HG02973 (cell line): ENCODE measurements around the gene ROPN1B.
"Not testable (repeated sequence)": the region's sequence is repeated elsewhere in the genome, so short reads cannot be mapped to it uniquely, and the experiment has no call there.

Experiments used
- ATAC-seq: cut with Tn5 transposase; IDR thresholded peaks from one replicate; pipeline ENCODE4 v1.9.1; 2021; ENCODE audit warnings: moderate library complexity; ENCODE audit not compliant: unreplicated experiment

ROPN1B gene

DNA sequence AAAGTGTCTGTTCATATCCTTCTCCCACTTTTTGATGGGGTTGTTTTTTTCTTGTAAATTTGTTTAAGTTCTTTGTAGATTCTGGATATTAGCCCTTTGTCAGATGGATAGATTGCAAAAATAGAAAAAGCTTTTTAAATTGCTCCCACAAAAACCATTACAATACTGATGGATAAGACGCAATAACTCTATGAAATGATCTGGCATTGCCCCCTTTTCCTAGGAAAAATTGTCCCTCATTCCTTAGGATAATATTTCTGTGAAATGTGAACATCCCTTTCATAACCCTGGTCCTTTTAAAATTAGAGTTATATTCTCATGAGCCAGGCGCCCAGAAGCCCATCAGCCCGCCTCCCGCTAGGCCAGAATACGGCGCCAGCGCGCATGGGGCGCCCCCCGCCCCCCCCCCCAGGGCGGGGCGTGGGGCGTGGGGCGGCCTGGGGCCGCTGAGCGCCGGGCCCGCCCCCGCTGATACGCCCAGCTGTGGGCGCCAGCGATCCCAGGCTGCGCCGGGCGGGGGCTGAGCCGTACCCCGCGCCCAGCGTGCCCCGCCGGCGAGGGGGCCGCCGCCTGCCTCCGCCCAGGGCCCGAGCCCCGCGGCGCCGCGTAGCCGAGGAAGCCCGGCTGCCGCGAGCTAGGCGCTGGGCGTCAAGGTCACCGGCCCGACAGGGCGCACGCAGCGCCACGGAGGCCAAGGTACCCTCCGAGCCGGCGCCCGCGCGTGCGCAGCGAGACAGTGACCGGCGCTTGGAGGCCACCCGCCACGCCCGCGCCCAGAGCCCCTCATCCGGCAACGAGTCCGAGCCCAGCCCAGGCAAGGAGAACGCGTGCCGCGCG lies 11.1 kb upstream of the ROPN1B start:
- ATAC-seq: no peak

DNA sequence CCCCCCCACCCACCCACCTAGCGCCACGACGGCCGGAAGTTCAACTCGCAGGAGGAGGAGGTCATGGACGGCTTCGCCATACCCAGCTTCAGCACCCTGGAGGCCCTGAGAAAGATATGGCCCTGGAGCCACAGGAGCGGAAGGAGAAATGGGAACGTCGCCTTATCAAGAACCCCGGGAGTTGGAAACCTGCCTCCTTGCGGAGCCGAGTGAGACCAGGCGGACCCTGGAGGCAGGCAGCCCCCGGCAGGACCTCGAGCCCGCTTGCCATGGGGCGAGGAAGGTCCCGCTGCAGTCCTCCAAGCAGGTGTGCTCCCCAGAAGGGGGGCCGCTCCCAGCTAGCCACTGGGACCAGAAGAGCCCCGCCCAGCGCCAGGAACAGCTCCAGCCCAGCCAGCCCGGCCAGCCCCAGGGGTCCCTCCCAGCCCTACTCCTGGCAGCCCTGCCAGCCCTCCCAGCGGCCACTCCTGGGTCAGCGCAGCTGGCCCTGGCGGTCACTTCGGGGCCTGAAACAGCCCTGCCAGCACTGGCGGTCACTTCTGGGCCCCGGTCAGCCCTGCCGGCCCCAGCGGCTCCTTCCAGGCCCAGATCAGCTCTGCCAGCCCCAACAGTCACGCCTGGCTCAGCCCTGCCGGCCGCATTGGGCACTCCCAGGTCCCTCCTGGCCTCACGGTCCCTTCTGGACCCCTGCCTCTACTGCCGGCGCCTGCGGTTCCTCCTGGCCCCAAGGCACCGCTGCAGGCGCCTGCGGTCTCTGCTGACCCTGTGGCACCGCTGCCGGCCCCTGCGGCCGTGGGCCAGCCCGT lies 10.3 kb upstream of the ROPN1B start:
- ATAC-seq: no peak

DNA sequence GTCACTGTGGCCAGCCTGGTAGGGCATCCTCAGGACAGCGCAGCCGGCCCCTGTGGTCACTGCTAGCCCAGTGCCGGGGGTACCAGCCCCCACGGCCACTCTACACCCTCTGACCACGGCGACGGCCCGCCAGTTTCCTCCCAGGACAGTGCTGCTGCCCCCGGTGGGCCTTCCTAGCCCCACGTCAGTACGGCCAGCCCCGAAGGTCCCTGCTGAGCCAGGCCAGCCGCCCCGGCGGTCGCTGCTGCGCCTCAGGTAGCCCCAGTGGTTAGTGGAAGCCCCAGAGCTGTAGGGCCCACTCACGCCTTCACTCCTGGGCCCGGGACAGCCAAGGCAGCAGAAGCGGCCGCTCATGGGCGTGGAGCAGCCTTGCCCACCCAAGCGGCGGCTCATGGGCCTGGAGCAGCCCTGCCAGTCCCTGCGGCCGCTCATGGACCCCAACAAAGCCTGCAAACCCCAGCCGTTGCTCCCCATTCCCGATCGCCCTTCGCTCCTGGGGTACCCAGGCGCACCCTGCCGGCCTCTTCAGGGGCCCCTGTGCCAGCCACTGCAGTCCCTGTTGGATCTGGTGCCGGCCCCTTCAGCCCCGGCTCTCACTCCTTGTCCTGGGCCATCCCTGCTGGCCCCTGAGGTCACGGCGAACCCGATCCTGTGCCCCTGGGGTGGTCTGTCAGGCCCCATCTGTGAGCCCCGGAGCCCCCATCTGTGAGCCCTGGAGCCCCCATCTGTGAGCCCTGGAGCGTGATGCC lies 9.5 kb upstream of the ROPN1B start:
- no peak for ATAC-seq

DNA sequence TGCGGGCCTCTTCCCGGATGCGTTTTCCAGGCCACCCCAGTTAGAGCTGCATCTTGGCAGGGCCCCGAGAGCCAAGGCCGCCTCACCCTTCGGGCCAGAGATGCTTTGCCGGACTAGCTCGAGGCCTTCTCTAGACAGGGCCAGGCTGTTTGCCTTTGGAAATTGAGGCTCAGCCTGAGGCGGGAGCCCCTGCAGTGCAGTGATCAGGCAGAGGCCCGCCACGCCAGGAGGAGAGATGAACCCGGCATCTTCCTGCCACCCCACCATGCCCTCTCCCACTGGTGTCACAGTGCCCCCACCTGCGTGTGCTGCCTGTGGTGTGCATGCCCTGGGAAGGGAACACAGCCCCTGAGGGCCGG lies 8.9 kb upstream of the ROPN1B start:
- no peak for ATAC-seq

DNA sequence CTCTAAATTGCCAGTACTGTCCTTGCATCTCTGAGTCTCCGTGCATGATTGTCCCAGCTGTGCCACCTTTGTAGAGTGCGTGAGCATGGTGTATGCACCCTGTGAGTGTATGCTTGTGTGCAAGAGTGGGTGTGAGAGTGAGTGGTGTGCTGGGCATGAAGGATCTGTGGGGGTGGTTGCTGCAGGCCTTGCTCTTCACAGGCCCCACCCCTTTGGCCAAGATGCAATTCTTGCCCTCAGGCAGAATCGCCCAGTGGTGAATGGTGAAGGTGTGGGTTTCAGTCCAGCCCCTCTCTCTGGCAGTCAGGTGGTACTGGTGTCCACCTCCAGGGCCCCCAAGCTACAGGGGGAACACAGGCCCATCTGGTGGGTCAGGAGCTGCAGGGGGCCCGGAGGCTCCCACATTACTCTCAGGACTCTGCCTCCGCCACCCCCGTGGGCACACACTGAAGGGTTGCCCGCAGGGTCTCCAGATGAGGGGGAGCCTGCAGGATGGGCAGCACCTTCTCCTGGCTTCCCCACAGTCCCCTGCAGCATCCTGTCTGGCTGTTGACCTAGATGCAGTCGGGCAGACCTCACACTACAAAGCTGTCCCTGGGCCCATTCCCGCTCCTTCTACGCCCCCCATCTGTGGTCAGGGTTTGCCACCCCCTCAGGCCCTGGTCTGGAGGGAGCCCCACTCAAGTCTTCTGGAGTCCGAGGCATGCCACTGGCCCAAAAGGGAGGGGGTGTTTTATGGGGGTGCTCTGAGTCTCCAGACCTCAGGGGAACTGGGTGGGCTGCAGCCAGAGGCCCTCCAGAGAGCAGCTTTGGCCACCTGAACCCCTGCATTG lies 8.3 kb upstream of the ROPN1B start:
- ATAC-seq: no peak

DNA sequence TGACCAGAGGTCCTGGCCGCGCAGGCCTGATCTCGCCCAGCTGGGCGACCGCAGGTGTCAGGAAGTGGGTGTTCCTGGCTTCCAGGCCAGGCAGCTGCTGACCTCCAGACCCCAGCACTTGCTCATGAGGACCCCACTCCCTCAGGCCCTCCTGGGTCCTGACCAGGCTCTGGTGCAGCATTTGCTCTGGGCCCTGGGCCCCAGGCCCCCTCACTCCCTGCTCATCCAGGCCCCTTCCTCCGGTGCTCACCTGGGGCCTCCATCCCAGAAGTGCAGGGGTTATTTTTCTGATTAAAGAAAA lies 7.7 kb upstream of the ROPN1B start:
- no peak for ATAC-seq

DNA sequence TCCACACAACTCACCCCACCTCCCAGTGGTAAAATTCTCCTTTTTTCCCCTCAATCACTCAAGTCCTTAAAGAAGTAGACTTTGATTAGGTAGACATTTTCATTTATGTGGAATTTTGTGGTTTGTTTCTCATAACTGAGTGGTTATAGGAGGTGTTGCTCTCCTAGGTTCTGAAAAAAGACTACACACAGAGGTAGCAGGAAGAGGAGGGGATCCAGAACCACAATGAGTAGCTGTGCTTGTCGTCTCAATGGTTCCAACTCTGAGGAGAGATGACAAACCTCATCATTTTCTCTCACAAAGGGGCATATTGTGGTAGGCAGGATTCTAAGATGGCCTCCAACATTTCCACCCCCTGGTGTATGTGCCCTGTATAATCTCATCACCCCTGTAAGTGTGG lies 5.1 kb upstream of the ROPN1B start:
- ATAC-seq: not testable (repeated sequence)

DNA sequence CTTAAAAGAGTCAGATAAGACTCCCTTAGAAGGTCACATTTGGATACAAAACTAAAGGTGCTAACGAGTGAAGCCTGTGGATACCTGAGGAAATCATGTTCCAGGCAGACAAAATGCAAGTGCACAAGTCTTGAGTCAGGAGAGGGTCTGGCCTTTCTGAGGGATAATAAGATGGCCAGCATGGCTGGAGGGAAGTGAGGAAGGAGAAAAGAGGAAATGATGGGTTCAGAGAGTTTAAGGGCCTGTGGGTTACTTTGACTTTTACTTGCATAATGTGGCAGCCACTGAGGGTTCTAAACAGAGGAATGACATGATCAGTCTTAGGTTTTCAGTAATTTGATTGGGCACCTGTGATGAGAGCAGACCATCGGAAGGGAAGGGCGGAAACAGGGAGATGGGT lies 3.5 kb upstream of the ROPN1B start:
- ATAC-seq: no peak

DNA sequence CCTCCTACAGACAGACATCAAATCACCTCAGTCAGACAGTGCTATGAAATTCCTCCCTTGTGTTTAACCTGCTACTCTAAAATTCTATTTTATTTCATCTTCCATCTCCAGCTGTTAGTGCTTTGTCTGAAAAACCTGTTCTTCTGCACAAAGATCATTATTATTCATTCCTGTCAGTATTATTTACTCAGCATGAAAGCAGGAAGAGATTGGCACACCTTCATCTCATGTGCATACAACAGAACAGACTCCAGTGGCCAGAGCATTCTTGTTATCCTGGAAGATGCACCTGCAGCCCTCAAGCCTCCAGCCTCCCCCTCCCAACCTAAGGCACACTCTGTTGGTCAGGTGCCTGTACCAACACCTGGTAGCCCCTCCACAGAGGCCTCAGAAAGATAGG lies 1.8 kb upstream of the ROPN1B start:
- ATAC-seq: no peak

DNA sequence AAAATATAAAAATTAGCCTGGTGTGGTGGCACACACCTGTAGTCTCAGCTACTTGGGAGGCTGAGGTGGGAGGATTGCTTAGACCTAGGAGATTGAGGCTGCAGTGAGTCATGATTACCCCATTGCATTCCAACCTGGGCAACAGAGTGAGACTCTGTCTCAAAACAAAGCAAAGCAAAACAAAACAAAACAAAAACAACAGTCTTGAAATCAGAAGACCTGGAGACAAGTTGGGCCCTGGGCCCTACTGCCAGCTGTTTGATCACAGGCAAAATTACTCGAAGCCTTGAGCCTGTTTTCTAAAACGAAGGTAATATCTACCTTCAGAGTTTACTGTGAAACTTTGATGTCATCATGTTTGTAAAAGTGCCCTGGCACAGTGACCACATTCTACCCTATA lies 857 bp upstream of the ROPN1B start:
- ATAC-seq: not testable (repeated sequence)

DNA sequence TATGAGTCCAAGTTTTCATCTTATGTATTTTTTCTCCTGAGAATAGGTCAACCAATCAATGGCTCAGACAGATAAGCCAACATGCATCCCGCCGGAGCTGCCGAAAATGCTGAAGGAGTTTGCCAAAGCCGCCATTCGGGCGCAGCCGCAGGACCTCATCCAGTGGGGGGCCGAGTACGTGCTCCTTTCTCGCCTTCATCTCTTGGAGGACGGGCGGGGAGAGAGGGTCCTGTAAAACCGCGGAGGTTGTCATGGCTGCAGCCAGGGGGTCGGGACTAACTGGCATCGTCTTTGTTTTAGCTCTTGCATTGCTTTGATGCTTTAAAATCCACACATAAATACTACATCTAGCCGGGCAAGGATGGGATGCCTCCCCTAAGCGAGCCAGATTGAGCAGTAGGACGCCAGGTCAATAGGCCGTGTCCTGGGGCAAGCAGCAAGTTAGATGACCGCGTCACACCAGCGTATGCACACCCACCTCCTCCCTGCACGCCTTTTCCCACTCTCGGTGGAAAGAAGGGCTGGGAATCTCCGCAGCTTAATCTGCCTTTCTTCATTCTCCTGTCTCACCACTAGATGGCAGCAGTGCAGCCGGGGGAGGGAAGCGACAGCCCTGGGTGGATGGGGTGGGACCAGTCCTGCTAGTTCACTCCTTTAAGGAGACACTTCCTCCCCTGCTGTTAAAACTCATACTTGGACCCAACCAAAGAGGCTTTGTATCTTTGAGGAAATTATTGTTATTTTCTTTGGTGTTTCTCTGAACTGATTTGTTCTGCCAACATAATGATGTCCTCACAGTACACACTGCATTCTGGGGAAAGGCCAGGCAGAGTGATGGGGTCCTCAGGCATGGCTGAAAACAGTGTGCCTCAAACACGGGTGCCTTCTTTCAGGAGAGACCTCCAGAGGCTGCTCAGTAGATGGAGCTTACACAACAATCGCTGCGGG lies 3.3 kb downstream of the ROPN1B start:
- not testable (repeated sequence) for ATAC-seq

DNA sequence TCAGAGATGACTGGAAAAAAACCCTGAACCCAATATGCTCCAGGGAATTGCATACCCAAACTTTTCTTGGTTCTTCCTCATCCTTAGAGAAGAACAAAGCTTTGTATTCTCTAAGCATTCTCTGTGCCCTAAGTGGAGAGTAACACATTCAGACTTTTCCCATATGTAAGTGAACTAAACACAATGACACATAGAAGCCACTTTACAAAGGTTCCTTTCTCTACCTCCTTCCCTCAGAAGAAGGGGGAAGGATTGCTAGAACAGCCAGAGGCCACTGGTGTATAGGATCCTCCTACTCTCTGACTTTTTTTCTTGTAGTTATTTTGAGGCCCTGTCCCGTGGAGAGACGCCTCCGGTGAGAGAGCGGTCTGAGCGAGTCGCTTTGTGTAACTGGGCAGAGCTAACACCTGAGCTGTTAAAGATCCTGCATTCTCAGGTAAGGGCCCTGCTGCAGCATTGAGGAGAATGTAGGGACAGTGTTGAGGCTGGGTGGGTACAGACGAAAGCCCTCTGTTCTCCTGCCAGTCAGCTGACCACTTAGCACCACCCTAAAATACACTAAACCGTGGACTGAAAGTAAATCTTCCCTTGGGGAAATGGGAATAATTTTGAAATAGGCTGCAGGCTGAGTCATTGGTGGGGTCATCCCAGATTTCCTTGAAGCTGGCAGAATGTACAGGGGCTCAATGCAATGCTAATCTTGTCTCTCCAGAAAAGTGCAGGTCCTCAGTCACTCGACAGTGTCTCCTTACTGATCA lies 6.4 kb downstream of the ROPN1B start:
- not testable (repeated sequence) for ATAC-seq

DNA sequence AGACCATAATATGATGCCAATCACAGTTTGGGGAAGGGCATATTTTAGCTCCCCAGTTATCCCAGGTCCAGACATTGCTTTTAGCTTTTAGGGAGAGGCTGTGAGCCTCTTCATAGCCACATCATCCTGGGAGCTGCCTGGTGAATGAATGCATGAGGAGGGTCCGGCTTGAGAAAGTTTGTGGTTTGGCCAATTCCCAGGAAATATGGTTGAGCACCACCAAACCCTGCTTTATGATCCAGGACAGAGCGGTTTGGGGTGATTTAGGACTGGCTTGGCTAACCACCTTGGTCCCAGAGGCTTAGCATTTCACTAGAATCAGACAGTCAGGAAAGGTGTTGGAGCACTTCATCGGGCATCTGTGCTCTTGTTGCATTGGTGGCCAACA lies 7.0 kb downstream of the ROPN1B start:
- not testable (repeated sequence) for ATAC-seq

DNA sequence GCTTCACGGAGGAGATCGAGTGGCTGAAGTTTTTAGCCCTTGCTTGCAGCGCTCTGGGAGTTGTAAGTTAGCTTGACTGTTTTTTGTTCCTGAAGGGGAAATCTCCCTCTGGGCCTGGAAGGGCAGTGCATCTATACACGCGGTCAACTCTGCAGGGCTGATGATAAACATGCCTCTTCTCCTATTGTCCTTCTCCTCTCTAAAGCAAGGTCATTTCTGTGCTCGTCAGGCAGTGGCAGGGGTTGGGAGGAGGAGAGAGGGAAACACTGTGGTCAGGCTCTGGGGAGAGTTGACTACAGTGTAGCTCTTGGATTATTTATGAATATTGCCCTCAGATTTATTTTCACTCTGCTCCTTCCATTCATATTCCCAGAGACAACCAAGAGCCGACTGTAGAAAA lies 8.1 kb downstream of the ROPN1B start:
- ATAC-seq: not testable (repeated sequence)

DNA sequence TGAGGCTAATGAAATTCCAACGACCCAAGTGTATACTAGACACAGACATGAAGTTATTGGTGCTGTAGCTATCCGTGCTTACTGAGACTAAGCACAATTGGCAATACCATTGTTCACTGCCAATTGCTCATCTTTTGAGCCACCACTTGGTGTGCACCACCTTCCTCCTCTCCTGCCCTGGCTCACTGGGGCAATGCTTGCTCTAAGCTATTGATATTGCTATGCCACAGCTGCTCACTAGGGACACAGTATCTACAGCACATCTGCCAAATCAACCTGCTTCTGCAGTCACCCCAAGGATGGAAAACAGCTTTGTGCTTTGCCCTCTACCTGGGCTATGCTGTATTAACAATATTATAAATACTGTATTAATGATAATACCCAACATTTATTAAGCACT lies 16.0 kb downstream of the ROPN1B start:
- not testable (repeated sequence) for ATAC-seq

DNA sequence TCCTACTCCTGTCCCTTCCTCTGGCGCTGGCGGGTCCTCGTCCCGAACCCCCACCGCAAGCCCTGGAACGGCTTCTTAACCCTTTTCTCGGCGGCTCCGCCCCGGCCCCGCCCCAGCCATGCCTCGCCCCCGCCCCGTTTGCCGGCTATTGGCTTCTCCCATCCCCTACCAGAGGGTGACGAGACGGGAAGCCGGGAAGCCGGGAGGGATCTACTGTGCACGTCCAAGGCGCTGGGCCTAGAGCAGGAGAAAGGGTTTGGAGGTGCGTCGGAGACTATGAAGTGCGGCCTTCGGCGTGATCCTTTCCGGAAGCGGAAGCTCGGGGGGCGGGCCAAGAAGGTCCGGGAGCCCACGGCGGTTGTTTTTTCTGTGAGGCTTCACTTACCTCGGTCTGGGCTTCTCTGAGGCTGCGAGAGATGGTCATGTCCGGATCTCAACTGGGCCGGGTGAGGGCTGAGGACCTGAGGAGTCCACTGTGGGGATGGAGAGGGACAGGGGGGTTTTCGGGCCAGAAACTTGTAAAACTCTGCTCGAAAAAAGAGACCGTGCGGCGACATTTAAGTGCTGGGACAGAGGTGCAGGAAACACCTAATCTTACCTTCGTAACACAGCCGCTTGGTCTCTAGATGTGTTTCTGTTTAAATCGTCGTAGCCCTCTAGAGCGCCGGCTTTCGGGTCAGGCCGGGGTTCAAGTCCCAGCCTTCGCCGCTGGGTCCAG lies 21.4 kb downstream of the ROPN1B start:
- ATAC-seq: peak; percentile 69

DNA sequence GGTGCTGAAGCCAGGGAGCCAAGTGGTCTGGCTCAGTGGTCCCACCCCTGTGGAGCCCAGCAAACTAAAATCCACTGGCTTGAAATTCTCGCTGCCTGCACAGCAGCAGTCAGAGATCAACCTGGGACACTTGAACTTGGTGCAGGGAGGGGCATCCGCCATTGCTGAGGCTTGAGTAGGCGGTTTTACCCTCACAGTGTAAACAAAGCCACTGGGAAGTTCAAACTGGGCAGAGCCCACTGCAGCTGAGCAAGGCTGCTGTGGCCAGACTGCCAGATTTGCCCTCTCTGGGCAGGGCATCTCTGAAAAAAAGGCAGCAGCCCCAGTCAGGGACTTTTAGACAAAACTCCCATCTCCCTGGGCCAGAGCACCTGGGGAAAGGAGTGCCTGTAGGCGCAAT lies 27.8 kb downstream of the ROPN1B start:
- not testable (repeated sequence) for ATAC-seq

DNA sequence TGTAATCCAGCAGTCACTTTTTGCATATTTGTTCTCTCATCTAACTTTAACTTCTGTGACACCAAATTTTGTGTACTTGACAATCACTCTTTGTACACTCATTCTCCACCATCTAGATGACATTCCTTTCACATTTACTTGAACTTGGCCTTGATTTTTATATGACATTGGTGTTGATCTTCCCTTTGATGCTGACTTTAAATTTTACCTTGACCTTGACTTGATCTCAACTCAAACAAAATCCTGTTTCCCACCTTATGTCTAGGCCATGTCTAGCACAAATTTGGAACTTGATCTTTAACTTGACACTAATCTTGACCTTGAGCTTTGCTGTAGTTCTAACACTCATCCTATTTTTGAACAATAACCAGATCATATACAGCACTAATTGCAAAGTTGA lies 33.2 kb downstream of the ROPN1B start:
- no peak for ATAC-seq
